A549 (cell line): Measurements from ENCODE around the gene RPH3AL.
A peak's percentile ranks its signal among the peaks of the same experiment; 100 is the strongest.

Experiments
- CTCF ChIP-seq: fragments of >200 bp; sonication (Bioruptor Twin); formaldehyde crosslinking; IDR thresholded peaks from 3 replicates; pipeline ENCODE4 v1.5.1; 2016
- EP300 ChIP-seq, 2 experiments: fragments of >200 bp; sonication (Bioruptor Twin); formaldehyde crosslinking; IDR thresholded peaks; 2 replicates in 1 of 2; 3 replicates in 1 of 2; pipeline ENCODE4 v1.6.1; 2016 to 2017
- KDM1A ChIP-seq: fragments of 200-600 bp; sonication (generic); IDR thresholded peaks from 2 replicates; pipeline ENCODE4 v1.6.1; 2016; ENCODE audit warnings: low read depth, mild to moderate bottlenecking
- MYC ChIP-seq: IDR thresholded peaks from 2 replicates; pipeline ENCODE4 v1.6.1; 2012; ENCODE audit warnings: mild to moderate bottlenecking, inconsistent platforms, low read length, improper control_type of control experiment, borderline replicate concordance
- POLR2A ChIP-seq: IDR thresholded peaks from 2 replicates; pipeline ENCODE4 v1.6.1; 2012; ENCODE audit warnings: mild to moderate bottlenecking, low read length
- SMC3 ChIP-seq: fragments of >200 bp; sonication (Bioruptor Twin); formaldehyde crosslinking; IDR thresholded peaks from 3 replicates; pipeline ENCODE4 v1.6.1; 2018; ENCODE audit warnings: inconsistent platforms
- USF2 ChIP-seq: fragments of 450-650 bp; IDR thresholded peaks from 2 replicates; pipeline ENCODE4 v1.6.1; 2014; ENCODE audit warnings: antibody characterized with exemption
- ZC3H11A ChIP-seq: fragments of 450-650 bp; IDR thresholded peaks from 2 replicates; pipeline ENCODE4 v1.6.1; 2014; ENCODE audit warnings: antibody characterized with exemption, mild to moderate bottlenecking
- TF ChIP-seq, protein P1 (sequence below): fragments of 200-600 bp; sonication (generic); IDR thresholded peaks from 2 replicates; pipeline ENCODE4 v1.6.1; 2016; ENCODE audit warnings: antibody characterized with exemption, mild to moderate bottlenecking, moderate library complexity

DNA sequence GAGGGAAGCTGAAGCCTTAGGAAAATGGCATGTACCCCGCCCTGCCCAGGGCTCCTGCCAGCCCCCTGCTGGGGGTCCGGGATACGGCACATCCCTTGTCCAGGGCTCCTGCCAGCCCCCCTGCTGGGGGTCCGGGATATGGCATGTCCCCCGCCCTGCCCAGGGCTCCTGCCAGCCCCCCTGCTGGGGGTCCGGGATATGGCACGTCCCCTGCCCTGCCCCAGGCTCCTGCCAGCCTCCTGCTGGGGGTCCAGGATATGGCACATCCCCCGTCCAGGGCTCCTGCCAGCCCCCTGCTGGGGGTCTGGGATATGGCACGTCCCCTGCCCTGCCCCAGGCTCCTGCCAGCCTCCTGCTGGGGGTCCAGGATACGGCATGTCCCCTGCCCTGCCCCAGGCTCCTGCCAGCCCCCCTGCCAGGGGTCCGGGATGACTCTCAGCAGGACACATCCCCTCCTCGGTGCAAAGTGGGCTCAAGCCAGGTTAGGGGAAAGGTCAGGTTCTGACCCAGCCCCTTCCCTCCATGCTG, 43.2 kb downstream of the RPH3AL start:
- TF ChIP-seq EP300 (IDR thresholded peaks at IDR 0.05): no peak
- TF ChIP-seq SMC3: no peak; the same call in 2 of the 3 replicates
- TF ChIP-seq CTCF: peak; percentile 34
- TF ChIP-seq POLR2A: no peak
- no peak for TF ChIP-seq ZC3H11A
- TF ChIP-seq KDM1A: no peak
- no peak for TF ChIP-seq USF2
- TF ChIP-seq, protein P1, sequence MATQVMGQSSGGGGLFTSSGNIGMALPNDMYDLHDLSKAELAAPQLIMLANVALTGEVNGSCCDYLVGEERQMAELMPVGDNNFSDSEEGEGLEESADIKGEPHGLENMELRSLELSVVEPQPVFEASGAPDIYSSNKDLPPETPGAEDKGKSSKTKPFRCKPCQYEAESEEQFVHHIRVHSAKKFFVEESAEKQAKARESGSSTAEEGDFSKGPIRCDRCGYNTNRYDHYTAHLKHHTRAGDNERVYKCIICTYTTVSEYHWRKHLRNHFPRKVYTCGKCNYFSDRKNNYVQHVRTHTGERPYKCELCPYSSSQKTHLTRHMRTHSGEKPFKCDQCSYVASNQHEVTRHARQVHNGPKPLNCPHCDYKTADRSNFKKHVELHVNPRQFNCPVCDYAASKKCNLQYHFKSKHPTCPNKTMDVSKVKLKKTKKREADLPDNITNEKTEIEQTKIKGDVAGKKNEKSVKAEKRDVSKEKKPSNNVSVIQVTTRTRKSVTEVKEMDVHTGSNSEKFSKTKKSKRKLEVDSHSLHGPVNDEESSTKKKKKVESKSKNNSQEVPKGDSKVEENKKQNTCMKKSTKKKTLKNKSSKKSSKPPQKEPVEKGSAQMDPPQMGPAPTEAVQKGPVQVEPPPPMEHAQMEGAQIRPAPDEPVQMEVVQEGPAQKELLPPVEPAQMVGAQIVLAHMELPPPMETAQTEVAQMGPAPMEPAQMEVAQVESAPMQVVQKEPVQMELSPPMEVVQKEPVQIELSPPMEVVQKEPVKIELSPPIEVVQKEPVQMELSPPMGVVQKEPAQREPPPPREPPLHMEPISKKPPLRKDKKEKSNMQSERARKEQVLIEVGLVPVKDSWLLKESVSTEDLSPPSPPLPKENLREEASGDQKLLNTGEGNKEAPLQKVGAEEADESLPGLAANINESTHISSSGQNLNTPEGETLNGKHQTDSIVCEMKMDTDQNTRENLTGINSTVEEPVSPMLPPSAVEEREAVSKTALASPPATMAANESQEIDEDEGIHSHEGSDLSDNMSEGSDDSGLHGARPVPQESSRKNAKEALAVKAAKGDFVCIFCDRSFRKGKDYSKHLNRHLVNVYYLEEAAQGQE: no peak
- no peak for TF ChIP-seq MYC
